Muscle layer of duodenum (tissue), 2 donors: ENCODE results near the gene CES3.
"Not testable (repeated sequence)": the region's sequence is repeated elsewhere in the genome, so short reads cannot be mapped to it uniquely, and the experiment has no call there.

Experiments
- H3K27ac ChIP-seq: one replicate; pipeline ENCODE4 v1.7.0; 2013; ENCODE audit warnings: mild to moderate bottlenecking, low read length
- H3K27me3 ChIP-seq: one replicate; pipeline ENCODE4 v1.7.0; 2013; ENCODE audit warnings: low read depth, mild to moderate bottlenecking, control low read depth, low read length
- H3K36me3 ChIP-seq, 2 donors: one replicate each; pipeline ENCODE4 v1.7.0; 2013; ENCODE audit warnings: low read length in 2 of 2, control low read depth in 1 of 2, mild to moderate bottlenecking in 1 of 2; ENCODE audit not compliant: insufficient read depth in 2 of 2, control insufficient read depth in 1 of 2
- H3K4me1 ChIP-seq, 2 donors: one replicate each; pipeline ENCODE4 v1.7.0; 2013; ENCODE audit warnings: low read length in 2 of 2, mild to moderate bottlenecking in 2 of 2, control low read depth in 1 of 2, moderate library complexity in 1 of 2; ENCODE audit not compliant: insufficient read depth in 2 of 2, control insufficient read depth in 1 of 2
- H3K4me3 ChIP-seq, 2 donors: one replicate each; pipeline ENCODE4 v1.7.0; 2013; ENCODE audit warnings: low read length in 2 of 2, low read depth in 1 of 2, mild to moderate bottlenecking in 1 of 2
- H3K9me3 ChIP-seq, 2 donors: one replicate each; pipeline ENCODE4 v1.7.0; 2013; ENCODE audit warnings: low read length in 2 of 2, control low read depth in 1 of 2, mild to moderate bottlenecking in 1 of 2; ENCODE audit not compliant: control insufficient read depth in 1 of 2
- donor health status: healthy.

Gene CES3

GRCh38 chr16:66936889-66937554 lies 24.0 kb upstream of the CES3 start:
- no peaks in the 10 kb centered on the region for H3K9me3 ChIP-seq
- no peaks in the 10 kb centered on the region for H3K27me3 ChIP-seq
- peaks cover 36 to 49% of the 10 kb centered on the region in 2 donors for H3K36me3 ChIP-seq
- H3K4me3 ChIP-seq, result no peak overlapping the region
- no peak overlapping the region for H3K27ac ChIP-seq
- H3K4me1 ChIP-seq, result peaks cover 8 to 38% of the 10 kb centered on the region in 2 donors

GRCh38 chr16:66937725-66938337 lies 23.2 kb upstream of the CES3 start:
- Histone ChIP-seq H3K36me3 (peaks cover 44 to 50% of the 10 kb centered on the region in 2 donors), H3K4me3 (no peak overlapping the region), H3K4me1 (peaks cover 8 to 30% of the 10 kb centered on the region in 2 donors), H3K27me3 (no peaks in the 10 kb centered on the region), H3K27ac (no peak overlapping the region), H3K9me3 (no peaks in the 10 kb centered on the region)

- no peaks in the 10 kb centered on the region for H3K27me3 ChIP-seq
- no peak overlapping the region for H3K4me3 ChIP-seq
- peaks cover 50 to 63% of the 10 kb centered on the region in 2 donors for H3K36me3 ChIP-seq
- H3K9me3 ChIP-seq, result no peaks in the 10 kb centered on the region
- peaks cover 0 to 21% of the 10 kb centered on the region in 2 donors for H3K4me1 ChIP-seq
- H3K27ac ChIP-seq, result no peak overlapping the region
Observed at GRCh38 chr16:66939366-66939765, 21.7 kb upstream of the CES3 start.

- H3K4me1 ChIP-seq, result peaks cover 0 to 19% of the 10 kb centered on the region in 2 donors
- H3K27me3 ChIP-seq, result no peaks in the 10 kb centered on the region
- no peaks in the 10 kb centered on the region for H3K9me3 ChIP-seq
- peaks cover 50 to 63% of the 10 kb centered on the region in 2 donors for H3K36me3 ChIP-seq
- no peak overlapping the region for H3K27ac ChIP-seq
- H3K4me3 ChIP-seq, result no peak overlapping the region
Observed at GRCh38 chr16:66940236-66940635, 20.8 kb upstream of the CES3 start.

- H3K36me3 ChIP-seq, result peaks cover 49 to 60% of the 10 kb centered on the region in 2 donors
- no peaks in the 10 kb centered on the region for H3K4me1 ChIP-seq
- no peak overlapping the region for H3K4me3 ChIP-seq
- H3K9me3 ChIP-seq, result no peaks in the 10 kb centered on the region
- no peaks in the 10 kb centered on the region for H3K27me3 ChIP-seq
- H3K27ac ChIP-seq, result no peak overlapping the region
Observed at GRCh38 chr16:66942981-66943380, 18.1 kb upstream of the CES3 start.

- Histone ChIP-seq H3K27ac (no peak overlapping the region), H3K9me3 (no peaks in the 10 kb centered on the region), H3K36me3 (peaks cover 43 to 55% of the 10 kb centered on the region in 2 donors), H3K27me3 (no peaks in the 10 kb centered on the region), H3K4me3 (no peak overlapping the region), H3K4me1 (peaks cover 0 to 1% of the 10 kb centered on the region in 2 donors)
Observed at GRCh38 chr16:66943426-66944053, 17.5 kb upstream of the CES3 start.

- H3K36me3 ChIP-seq, result peaks cover 43 to 51% of the 10 kb centered on the region in 2 donors
- no peaks in the 10 kb centered on the region for H3K27me3 ChIP-seq
- H3K4me3 ChIP-seq, result no peak overlapping the region
- no peaks in the 10 kb centered on the region for H3K9me3 ChIP-seq
- peaks cover 0 to 6% of the 10 kb centered on the region in 2 donors for H3K4me1 ChIP-seq
- H3K27ac ChIP-seq, result no peak overlapping the region
Observed at GRCh38 chr16:66944054-66944441, 17.0 kb upstream of the CES3 start.

- not testable (repeated sequence) for H3K9me3 ChIP-seq
Observed at GRCh38 chr16:66944971-66945370, 16.1 kb upstream of the CES3 start.

GRCh38 chr16:66945939-66946338 lies 15.1 kb upstream of the CES3 start:
- Histone ChIP-seq H3K9me3 (no peaks in the 10 kb centered on the region), H3K4me3 (no peak overlapping the region), H3K36me3 (peaks cover 25 to 32% of the 10 kb centered on the region in 2 donors), H3K4me1 (peaks cover 0 to 8% of the 10 kb centered on the region in 2 donors), H3K27ac (no peak overlapping the region), H3K27me3 (no peaks in the 10 kb centered on the region)

More at GRCh38 chr16:66944971-66945370, 16.1 kb upstream of the CES3 start:
- peaks cover 34 to 42% of the 10 kb centered on the region in 2 donors for H3K36me3 ChIP-seq
- not testable (repeated sequence) for H3K4me1 ChIP-seq, H3K27me3 ChIP-seq, H3K27ac ChIP-seq, H3K4me3 ChIP-seq

- no peak overlapping the region for H3K4me3 ChIP-seq
- H3K36me3 ChIP-seq, result peaks cover 19 to 26% of the 10 kb centered on the region in 2 donors
- no peaks in the 10 kb centered on the region for H3K27me3 ChIP-seq
- peaks cover 0 to 8% of the 10 kb centered on the region in 2 donors for H3K4me1 ChIP-seq
- H3K9me3 ChIP-seq, result peaks cover 0 to 4% of the 10 kb centered on the region in 2 donors
- H3K27ac ChIP-seq, result no peak overlapping the region
Observed at GRCh38 chr16:66946541-66946940, 14.5 kb upstream of the CES3 start.

- Histone ChIP-seq H3K27ac (no peak overlapping the region), H3K9me3 (peaks cover 0 to 7% of the 10 kb centered on the region in 2 donors), H3K36me3 (peaks cover 15 to 22% of the 10 kb centered on the region in 2 donors), H3K4me1 (peaks cover 0 to 8% of the 10 kb centered on the region in 2 donors), H3K4me3 (no peak overlapping the region), H3K27me3 (no peaks in the 10 kb centered on the region)
Observed at GRCh38 chr16:66946974-66947301, 14.1 kb upstream of the CES3 start.
